Body of pancreas (tissue), 4 donors: ENCODE results near the gene HOXD4. TPM values are rescaled to one million over a fixed set of nuclear protein-coding genes. Genes with fewer than 3 reads are reported as not detected.

Experiments
- ATAC-seq: fragments of 150-250 bp; one replicate; pipeline ENCODE4 v1.9.1; 2016
- DNase-seq, 4 donors: peaks; one replicate each; pipeline ENCODE4 v3.0.0-alpha.2; 2019
- H3K27ac ChIP-seq, 4 donors: fragments of 200-600 bp; sonication (generic); 1 replicate in 3 of 4; 2 replicates in 1 of 4; pipeline versions ENCODE4 v1.5.1 to v1.6.1; 2016 to 2019; ENCODE audit warnings: mild to moderate bottlenecking in 1 of 4, mixed read lengths in 1 of 4, moderate library complexity in 1 of 4
- H3K27me3 ChIP-seq, 2 donors: fragments of 200-600 bp; sonication (generic); one replicate each; pipeline ENCODE4 v1.6.0; 2016; ENCODE audit warnings: mild to moderate bottlenecking in 1 of 2
- H3K36me3 ChIP-seq, 2 donors: fragments of 200-600 bp; sonication (generic); replicated peaks in 1 of 2; 2 replicates each; pipeline ENCODE4 v1.5.1; 2016; ENCODE audit warnings: low read depth in 2 of 2; ENCODE audit not compliant: insufficient read depth in 1 of 2
- H3K4me1 ChIP-seq: fragments of 200-600 bp; sonication (generic); one replicate; pipeline ENCODE4 v1.6.0; 2016
- H3K4me3 ChIP-seq, 2 donors: fragments of 200-600 bp; sonication (generic); 1 replicate in 1 of 2; 2 replicates in 1 of 2; pipeline ENCODE4 v1.5.1; 2016 to 2019
- H3K9me3 ChIP-seq, 3 donors: fragments of 200-600 bp; sonication (generic); 1 replicate in 2 of 3; 2 replicates in 1 of 3; pipeline ENCODE4 v1.5.1; 2016
- CTCF ChIP-seq, 7 experiments: fragments of 450-650 bp in 4 of 7; fragments of 200-600 bp in 3 of 7; sonication (generic) in 3 of 7; IDR thresholded peaks; one replicate each; pipeline ENCODE4 v1.5.1; 2016 to 2019; ENCODE audit warnings: antibody characterized with exemption in 7 of 7
- POLR2A ChIP-seq, 3 donors: fragments of 450-650 bp; IDR thresholded peaks; one replicate each; pipeline ENCODE4 v1.6.1; 2016; ENCODE audit warnings: antibody characterized with exemption in 3 of 3, mild to moderate bottlenecking in 2 of 3
- WGBS, 2 donors: methylation state at CpG; one replicate each; pipeline ENCODE4 v1.1.5; 2017; 5-methylcytosine and 5-hydroxymethylcytosine counted together
- intact Hi-C: fragments of 100-400 bp; cut with DNase I; formaldehyde crosslinking; loops from one replicate; pipeline ENCODE4 v1.15.1; 2023
- total RNA-seq, 2 donors: library from RNA; depleted of rRNA; stranded (reverse); fragments of >200 nt; gene quantifications; one replicate each; pipeline ENCODE4 v1.1.0, GENCODE V29; 2016

Gene HOXD4
- total RNA-seq, 2 donors from 2014 or later, result 0.78 TPM; not detected in 1

- H3K36me3 ChIP-seq, result no peaks in the 10 kb centered on the region
- H3K27ac ChIP-seq, result no peak overlapping the region
- DNase-seq, result no peak
- intact Hi-C loops, result no loop called here
- no peak overlapping the region for H3K4me3 ChIP-seq
- peaks cover 28% of the 10 kb centered on the region for H3K4me1 ChIP-seq
- ATAC-seq, result no peak
- peaks cover 0 to 45% of the 10 kb centered on the region in 2 donors for H3K27me3 ChIP-seq
- TF ChIP-seq CTCF (IDR thresholded peaks at IDR 0.05) (no peak), POLR2A (IDR thresholded peaks at IDR 0.05) (no peak)
- 8 to 13% methylated on average over 7 of the region's 7 CpGs for WGBS, 2 donors
- no peaks in the 10 kb centered on the region for H3K9me3 ChIP-seq
These were observed 22.4 kb downstream of the HOXD4 start for GRCh38 chr2:176173567-176174381.

GRCh38 chr2:176174382-176174823, 23.1 kb downstream of the HOXD4 start:
- no peak overlapping the region for H3K4me3 ChIP-seq
- ATAC-seq (no peak), DNase-seq (no peak)
- intact Hi-C loops, result no loop called here
- H3K4me1 ChIP-seq, result peaks cover 28% of the 10 kb centered on the region
- H3K9me3 ChIP-seq, result no peaks in the 10 kb centered on the region
- H3K27ac ChIP-seq, result no peak overlapping the region
- TF ChIP-seq CTCF (IDR thresholded peaks at IDR 0.05) (no peak), POLR2A (IDR thresholded peaks at IDR 0.05) (no peak)
- no peaks in the 10 kb centered on the region for H3K36me3 ChIP-seq
- 3 to 5% methylated on average over 9 to 14 of the region's 14 CpGs for WGBS, 2 donors
- peaks cover 0 to 49% of the 10 kb centered on the region in 2 donors for H3K27me3 ChIP-seq

GRCh38 chr2:176174824-176175708, 23.7 kb downstream of the HOXD4 start:
- Histone ChIP-seq H3K4me1 (peaks cover 28% of the 10 kb centered on the region), H3K36me3 (no peaks in the 10 kb centered on the region), H3K9me3 (no peaks in the 10 kb centered on the region), H3K27ac (no peak overlapping the region), H3K27me3 (peaks cover 0 to 49% of the 10 kb centered on the region in 2 donors), H3K4me3 (no peak overlapping the region)
- intact Hi-C loops, result no loop called here
- TF ChIP-seq POLR2A (IDR thresholded peaks at IDR 0.05) (no peak), CTCF (IDR thresholded peaks at IDR 0.05) (no peak)
- WGBS, 2 donors, result 12 to 15% methylated on average over 17 to 47 of the region's 47 CpGs
- DNase-seq (no peak), ATAC-seq (no peak)

GRCh38 chr2:176175709-176176607, 24.6 kb downstream of the HOXD4 start:
- ATAC-seq (no peak), DNase-seq (no peak)
- Histone ChIP-seq H3K27ac (no peak overlapping the region), H3K36me3 (no peaks in the 10 kb centered on the region), H3K27me3 (peaks cover 0 to 45% of the 10 kb centered on the region in 2 donors), H3K4me1 (peaks cover 28% of the 10 kb centered on the region), H3K4me3 (no peak overlapping the region), H3K9me3 (no peaks in the 10 kb centered on the region)
- TF ChIP-seq CTCF (IDR thresholded peaks at IDR 0.05) (no peak), POLR2A (IDR thresholded peaks at IDR 0.05) (no peak)
- intact Hi-C loops, result no loop called here
- WGBS, 2 donors, result 68 to 73% methylated on average over 7 of the region's 7 CpGs
